Bronchial epithelial cell (primary cell): ENCODE measurements around the gene BTRC. TPM values are rescaled to one million over a fixed set of nuclear protein-coding genes. Genes with fewer than 3 reads are reported as not detected.

Source experiments
- DNase-seq: peaks from one replicate; pipeline ENCODE4 v3.0.0-alpha.2; 2010; ENCODE audit warnings: low read depth
- FAIRE-seq: peaks from 2 replicates; lab custom pipeline; 2011; peaks lifted over from hg19 to GRCh38; lab: Jason Lieb, UNC
- H3K27me3 ChIP-seq: 2 replicates; pipeline ENCODE4 v1.5.1; 2011; ENCODE audit warnings: low read length; ENCODE audit not compliant: control insufficient read depth, insufficient read depth
- H3K36me3 ChIP-seq: 2 replicates; pipeline ENCODE4 v1.5.1; 2011; ENCODE audit warnings: low read length; ENCODE audit not compliant: control insufficient read depth, insufficient read depth
- H3K4me3 ChIP-seq: 2 replicates; pipeline ENCODE4 v1.5.1; 2011; ENCODE audit warnings: mild to moderate bottlenecking, low read depth, low read length, control low read depth
- CTCF ChIP-seq: IDR thresholded peaks from 2 replicates; pipeline ENCODE4 v1.5.1; 2011; ENCODE audit warnings: mild to moderate bottlenecking, moderate library complexity, low read length, control low read depth, inconsistent platforms; ENCODE audit not compliant: insufficient read depth, severe bottlenecking
- total RNA-seq: library from RNA; depleted of rRNA; stranded (reverse); fragments of >200 nt; gene quantifications from 2 replicates; pipeline ENCODE4 v1.2.1, GENCODE V29; 2014

Gene BTRC
- total RNA-seq, 1 donor from 2014 or later, result 6.8 TPM

- DNase-seq, result no peak
- no peak for TF ChIP-seq CTCF
- no peak for FAIRE-seq
- Histone ChIP-seq H3K36me3 (no peaks in the 10 kb centered on the region), H3K27me3 (no peaks in the 10 kb centered on the region), H3K4me3 (no peak overlapping the region)
These were observed 98.6 kb downstream of the BTRC start for GRCh38 chr10:101452593-101452992.

GRCh38 chr10:101453318-101453717 is 99.4 kb downstream of the BTRC start:
- FAIRE-seq, result no peak

GRCh38 chr10:101453791-101454718 is 100.1 kb downstream of the BTRC start:
- no peaks in the 10 kb centered on the region for H3K36me3 ChIP-seq
- TF ChIP-seq CTCF, result no peak
- no peak overlapping the region for H3K4me3 ChIP-seq
- H3K27me3 ChIP-seq, result no peaks in the 10 kb centered on the region
- DNase-seq (no peak), FAIRE-seq (no peak)

More at GRCh38 chr10:101453318-101453717, 99.4 kb downstream of the BTRC start:
- TF ChIP-seq CTCF, result no peak
- DNase-seq, result no peak
- H3K4me3 ChIP-seq, result no peak overlapping the region
- H3K36me3 ChIP-seq, result no peaks in the 10 kb centered on the region
- H3K27me3 ChIP-seq, result no peaks in the 10 kb centered on the region

- H3K36me3 ChIP-seq, result no peaks in the 10 kb centered on the region
- DNase-seq (no peak), FAIRE-seq (no peak)
- TF ChIP-seq CTCF, result no peak
- H3K4me3 ChIP-seq, result no peak overlapping the region
- no peaks in the 10 kb centered on the region for H3K27me3 ChIP-seq
These were observed 104.9 kb downstream of the BTRC start for GRCh38 chr10:101458869-101459268.

GRCh38 chr10:101464082-101464481 is 110.1 kb downstream of the BTRC start:
- FAIRE-seq, result no peak
- TF ChIP-seq CTCF, result no peak
- H3K36me3 ChIP-seq, result no peaks in the 10 kb centered on the region

More at GRCh38 chr10:101464082-101464481, 110.1 kb downstream of the BTRC start:
- H3K27me3 ChIP-seq, result no peaks in the 10 kb centered on the region
- no peak for DNase-seq
- H3K4me3 ChIP-seq, result no peak overlapping the region
